GM12873 (cell line): Measurements from ENCODE around the gene CD164.

ENCODE experiments used
- TF ChIP-seq, protein P1 (sequence below): IDR thresholded peaks from 2 replicates; pipeline ENCODE4 v1.5.1; 2012; ENCODE audit warnings: low read depth, mild to moderate bottlenecking, moderate library complexity, low read length, control low read depth; ENCODE audit not compliant: insufficient read depth; ENCODE audit errors: missing control alignments

Gene CD164

DNA sequence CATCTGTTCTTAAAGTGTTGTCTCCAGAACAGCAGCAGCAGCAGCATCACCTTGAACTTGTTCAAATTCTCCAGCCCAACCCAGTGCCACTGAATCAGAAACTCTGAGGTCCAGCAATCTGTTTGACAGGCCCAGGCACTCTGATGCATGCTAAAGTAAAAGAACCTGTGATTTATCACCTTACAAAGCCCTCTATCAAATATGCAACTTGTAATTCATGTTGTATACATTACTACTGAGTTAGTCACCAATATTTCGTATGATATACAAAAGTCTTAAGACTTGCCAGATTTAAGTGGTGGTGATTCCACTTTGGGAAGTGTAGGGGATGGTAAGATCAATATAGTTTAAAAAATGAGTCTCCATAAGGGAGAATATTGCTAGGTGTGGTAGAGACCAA, 6.0 kb upstream of the CD164 start:
- TF ChIP-seq, protein P1, sequence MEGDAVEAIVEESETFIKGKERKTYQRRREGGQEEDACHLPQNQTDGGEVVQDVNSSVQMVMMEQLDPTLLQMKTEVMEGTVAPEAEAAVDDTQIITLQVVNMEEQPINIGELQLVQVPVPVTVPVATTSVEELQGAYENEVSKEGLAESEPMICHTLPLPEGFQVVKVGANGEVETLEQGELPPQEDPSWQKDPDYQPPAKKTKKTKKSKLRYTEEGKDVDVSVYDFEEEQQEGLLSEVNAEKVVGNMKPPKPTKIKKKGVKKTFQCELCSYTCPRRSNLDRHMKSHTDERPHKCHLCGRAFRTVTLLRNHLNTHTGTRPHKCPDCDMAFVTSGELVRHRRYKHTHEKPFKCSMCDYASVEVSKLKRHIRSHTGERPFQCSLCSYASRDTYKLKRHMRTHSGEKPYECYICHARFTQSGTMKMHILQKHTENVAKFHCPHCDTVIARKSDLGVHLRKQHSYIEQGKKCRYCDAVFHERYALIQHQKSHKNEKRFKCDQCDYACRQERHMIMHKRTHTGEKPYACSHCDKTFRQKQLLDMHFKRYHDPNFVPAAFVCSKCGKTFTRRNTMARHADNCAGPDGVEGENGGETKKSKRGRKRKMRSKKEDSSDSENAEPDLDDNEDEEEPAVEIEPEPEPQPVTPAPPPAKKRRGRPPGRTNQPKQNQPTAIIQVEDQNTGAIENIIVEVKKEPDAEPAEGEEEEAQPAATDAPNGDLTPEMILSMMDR: no peak

DNA sequence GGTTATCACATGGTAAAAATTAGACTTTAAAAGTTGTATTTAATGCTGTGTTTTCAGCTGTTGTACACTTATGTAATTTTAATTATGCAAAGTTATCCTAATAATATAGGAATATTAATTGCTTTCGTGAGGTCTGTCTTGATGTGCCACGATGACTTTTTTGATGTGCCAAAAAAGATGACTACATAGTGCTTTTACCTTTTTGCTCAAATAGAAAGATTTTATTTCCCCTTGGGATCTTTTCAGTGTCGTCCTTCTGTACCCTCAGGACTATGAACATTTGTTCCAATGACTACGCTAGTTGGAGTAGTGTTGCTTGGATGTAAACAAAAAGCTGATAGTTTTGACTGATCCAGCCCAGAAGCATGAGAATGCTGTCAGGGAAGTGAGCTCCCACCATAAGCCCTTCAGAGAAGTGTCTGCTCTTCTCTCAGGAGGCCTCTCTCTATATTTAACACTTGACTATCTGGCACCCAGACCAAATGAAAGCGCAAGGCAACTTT, 1.2 kb upstream of the CD164 start:
- TF ChIP-seq, protein P1: no peak

DNA sequence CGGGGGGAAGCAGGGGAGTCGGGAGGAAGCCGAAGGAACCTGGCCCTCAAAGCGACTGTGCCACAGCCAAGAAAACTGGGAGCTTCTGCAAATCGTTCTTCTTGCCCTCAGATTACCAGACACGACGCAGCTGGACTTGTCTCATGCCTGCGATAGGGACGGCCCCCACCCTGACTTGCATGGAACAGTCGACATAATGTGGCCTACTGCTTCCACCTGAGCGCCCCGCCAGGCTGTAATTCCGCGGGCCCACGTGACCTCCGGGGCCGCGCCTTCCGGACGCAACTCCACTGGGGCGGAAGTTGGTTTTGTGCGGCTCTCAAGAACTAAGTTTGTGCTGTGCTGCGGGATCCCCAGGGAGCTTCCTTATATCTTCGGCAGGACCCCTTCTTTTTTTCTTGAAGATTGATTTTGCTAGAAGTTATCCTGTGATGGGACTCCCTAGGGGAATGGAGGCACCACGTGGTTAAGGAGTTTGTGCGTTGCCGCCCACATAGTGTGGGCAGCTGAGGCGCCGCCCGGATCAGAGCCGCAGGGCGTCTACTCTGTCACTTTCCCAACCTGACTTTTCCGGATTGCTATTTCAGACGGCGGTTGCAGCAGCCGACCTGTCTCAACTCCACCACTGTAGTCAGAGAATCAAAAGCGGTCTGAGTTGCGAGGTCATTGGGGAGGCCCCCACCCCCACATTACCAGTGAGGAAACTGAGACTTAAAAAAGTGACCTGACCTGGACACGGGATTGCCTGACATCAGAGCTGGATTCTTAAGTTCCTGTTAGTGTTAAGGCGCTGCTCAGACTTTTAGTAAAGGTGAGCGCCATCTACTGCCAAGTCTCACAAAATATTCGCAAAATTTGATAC, 540 bp upstream of the CD164 start:
- TF ChIP-seq, protein P1: peak; percentile 63

DNA sequence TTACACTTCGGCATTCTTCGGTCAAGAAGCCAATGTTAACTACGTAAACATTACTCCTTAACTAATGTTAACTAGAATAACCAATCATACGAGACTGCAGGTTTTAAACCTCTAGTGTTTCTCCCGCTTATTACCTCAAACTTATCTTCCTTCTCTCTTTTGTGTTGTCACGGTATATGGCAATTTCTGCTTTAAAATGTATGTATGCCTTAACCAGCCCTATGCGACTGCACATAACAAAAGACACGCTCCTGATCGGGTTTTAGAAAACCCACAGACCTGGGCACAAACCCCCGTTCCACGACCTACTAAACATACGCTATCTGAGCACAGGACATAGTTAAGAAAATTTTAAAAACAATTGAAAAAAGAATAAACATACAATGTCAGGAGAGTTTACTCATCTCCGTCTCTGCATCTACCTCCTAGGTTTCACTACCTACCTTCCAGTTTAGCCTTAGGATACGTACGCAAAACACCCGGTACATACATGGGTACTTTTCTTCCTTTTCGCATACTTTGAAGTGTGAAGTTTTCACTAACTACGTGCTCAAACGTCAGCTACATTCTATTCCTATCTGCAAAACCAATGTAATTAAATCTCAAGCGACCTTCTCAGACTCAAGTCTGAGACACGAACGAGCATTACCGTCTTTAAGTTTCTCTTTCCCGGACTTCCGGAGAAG, 1.1 kb downstream of the CD164 start:
- TF ChIP-seq, protein P1: no peak

DNA sequence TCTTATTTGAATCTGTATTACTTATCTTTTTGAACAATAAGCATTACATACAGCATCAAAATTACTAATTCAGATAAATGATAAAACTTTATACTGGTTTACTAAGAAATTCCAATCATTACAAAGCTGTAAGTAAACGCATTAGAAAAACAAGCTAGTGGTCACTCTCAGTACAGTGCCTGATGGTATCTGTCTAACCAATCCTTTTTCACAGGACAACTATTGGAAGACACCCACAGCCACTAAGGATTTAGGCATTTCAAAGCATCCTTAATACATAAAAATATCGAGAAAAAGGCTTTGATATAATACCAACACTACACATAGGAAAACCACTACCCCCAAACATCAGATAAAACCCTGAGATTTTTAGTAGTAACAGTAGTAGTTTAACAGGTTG, 2.6 kb downstream of the CD164 start:
- TF ChIP-seq, protein P1: no peak

DNA sequence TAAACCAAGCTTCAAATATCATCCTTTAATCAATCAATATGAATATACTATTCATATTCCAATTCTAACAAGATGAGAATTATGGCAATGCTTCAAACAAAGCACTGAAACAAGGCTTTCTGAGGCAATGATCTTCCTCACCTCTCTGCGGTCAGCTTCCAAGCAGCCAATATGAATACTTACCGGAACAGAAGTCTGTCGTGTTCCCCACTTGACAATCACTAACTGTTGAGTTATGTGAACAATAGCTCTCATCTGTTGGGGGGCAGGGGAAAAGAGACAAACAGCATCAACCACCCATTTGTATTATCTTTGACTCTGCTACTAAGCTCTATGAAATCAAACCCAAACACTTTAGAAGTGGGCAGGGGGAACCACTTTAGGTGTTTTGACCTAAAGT, 4.5 kb downstream of the CD164 start:
- TF ChIP-seq, protein P1: no peak

DNA sequence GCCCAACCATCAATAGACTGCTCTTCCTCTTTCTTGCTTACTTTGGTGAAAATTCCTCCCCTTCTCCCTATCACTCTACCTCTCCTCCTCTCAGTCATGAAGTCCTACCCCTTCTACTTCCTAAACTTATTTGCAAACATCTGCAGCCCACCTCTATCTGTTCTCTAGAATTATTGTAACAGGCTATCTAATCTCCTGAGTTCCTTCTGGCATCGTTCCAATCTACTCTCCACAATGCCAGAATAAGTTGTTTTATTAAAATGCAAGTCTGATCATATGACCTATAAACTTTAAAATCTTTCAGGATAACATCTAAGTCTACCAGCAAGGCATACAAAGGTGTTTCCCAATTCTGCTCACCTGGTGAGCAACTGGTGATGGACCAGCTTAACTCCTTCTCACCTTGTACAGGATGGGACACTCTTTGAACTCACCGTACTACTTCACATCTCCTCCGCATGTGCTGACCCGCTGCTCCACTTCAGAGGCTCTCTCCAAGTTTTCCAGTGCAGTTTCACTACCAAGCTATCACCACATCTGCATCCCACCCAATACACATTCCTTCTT, 7.9 kb downstream of the CD164 start:
- TF ChIP-seq, protein P1: no peak
